GM21528 (cell line): ENCODE results near the gene MAEA.

Experiments used
- ATAC-seq: cut with Tn5 transposase; IDR thresholded peaks from one replicate; pipeline ENCODE4 v1.9.1; 2021; ENCODE audit warnings: mild to moderate bottlenecking, moderate library complexity; ENCODE audit not compliant: unreplicated experiment, low FRiP score

MAEA gene

DNA sequence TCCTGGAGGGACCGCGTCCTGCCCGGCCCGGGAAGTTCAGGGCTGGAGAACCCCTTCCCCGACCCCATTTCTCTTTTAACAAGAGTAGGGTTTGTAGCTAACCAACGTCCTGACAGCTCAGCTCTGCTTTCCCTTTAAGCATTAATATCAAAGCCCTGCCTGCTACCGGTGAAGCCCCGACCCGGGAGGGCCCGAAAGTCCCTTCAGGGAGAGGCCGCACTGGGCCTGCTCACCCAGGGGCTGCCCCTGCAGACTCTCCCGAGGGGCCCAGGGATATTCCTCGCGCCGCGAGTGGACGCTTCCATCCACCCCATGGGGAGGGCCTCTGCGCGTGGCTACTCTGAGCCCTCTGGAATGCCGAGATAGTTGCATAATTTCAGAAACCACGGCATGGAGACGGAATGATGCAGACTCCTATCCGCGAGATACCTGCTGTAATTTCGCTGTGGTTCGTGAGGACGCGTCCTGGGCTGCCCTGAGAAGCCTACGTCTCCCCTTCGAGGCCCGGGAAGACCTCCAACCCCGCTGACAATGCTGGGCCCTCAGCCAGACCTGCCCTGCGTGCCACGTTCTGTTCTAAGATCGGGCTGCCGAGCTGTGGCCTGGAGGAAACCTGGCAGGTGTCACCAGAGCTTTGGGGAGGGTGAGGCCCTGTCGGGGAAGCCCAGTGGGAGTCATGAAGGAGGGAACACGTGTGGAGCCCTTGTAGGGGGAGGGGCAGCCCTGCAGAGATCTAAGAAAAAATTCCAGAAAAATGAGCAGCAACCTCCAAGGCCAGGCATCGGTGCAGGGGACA is 39.8 kb upstream of the MAEA start:
- peak; percentile 1 for ATAC-seq

DNA sequence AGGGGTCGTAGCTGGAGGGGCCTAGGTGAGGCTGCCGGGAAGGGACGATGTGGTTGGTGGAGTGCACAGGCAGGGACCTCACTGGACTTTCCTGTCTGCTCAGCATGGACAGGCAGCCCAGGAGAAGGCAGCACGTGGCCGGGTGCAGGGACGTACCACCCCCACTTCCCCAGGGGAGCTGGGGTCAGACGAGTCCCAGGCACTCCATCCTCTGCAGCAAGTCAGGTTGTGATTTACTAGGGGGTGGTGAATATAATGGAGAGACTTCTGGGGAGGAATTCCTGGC is 39.2 kb upstream of the MAEA start:
- no peak for ATAC-seq

DNA sequence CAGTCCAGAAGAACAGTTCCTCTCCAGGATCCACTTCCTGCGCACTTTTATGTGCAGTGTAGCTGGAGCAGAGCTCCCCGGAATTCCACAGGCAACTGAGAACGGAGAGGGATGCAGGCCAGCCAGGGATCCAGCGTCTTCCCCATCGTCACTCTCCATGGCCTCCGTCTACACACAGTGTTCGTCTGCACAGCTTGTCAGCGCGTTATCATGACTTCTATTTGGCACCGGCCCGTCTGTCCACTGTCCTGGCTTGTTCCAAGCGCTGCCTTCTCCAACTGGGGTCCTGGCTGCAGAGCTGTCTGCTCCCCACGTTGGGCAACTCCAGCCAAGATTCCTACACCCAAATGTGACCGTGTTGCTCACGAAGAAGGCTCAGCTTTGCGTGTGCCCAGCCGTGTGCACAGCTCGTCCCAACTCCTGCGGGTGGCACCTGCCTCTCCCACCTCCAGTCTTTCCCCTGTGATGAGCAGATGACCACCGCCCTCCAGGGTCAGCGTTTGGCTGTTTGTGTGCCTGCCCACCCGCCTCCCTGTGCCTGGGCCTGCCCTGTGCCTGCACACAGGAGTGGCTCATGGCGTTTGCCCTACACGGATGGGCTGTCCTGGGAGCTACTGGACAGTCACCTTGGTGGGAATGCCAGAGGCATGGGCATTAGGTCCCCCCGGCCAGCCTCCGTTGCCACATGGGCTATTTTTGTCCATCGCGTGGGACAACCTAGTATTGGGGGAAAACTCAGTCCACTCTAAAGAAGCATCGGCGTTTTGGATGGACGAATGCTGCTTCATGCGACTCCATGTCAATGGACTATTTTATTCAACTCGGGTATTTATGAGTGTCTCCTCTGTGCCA is 38.5 kb upstream of the MAEA start:
- no peak for ATAC-seq

DNA sequence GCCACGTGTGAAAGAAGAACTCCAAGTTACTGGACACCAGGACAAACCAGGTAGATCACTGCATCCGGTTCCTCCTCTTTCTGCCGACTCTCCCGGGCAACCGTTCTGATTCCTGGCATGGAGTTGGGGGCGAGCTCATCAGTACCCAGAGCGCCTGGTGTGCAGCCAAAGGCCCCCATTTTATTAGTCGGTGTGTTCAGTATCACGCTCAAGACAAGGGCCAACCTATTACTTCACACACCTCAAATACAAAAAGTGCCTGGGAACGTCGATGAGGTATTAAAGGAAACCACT is 38.0 kb upstream of the MAEA start:
- no peak for ATAC-seq

DNA sequence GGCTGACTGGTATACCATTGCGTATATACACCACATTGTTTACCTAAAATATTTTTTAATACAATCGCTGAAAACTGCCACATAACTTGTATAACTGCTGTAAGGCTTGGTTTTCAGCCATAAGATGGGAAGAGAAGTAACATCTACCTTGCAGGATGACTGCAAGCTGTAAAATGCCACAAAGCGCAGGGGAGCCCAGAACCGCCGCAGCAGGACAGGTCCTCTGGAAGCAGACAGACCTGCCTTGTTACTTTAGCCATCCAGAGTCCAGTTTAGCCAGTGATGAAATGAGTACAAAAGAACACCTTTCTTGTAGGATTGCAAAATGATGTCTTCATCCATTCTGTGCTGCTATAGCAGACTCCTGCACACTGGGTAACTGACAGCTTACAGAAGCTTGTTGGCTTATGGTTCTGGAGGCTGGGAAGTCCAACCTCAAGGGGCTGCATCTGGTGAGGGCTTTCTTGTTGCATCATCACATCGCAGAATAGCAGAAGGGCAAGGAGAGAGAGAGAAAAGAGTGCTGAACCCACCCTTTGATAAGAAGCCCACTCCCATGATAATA is 36.7 kb upstream of the MAEA start:
- no peak for ATAC-seq

DNA sequence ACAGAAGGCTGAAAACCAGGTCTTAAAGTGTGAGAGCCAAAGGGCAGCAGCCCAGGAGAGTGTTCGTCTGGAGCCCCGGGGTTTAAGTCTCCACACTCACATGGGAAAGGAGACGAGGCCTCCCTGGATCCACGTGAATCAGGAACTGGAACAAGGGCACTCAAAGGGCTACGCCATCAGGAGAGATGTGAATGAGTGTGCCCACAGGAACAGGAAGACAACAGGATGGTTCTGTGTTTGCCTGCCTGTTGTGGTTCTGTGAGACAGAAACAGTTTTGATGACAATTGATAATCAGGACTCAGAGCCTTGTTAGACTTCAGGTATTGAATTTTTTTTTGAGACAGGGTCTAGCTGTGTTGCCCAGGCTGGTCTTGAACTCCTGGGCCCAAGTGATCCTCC is 35.9 kb upstream of the MAEA start:
- ATAC-seq = no peak

DNA sequence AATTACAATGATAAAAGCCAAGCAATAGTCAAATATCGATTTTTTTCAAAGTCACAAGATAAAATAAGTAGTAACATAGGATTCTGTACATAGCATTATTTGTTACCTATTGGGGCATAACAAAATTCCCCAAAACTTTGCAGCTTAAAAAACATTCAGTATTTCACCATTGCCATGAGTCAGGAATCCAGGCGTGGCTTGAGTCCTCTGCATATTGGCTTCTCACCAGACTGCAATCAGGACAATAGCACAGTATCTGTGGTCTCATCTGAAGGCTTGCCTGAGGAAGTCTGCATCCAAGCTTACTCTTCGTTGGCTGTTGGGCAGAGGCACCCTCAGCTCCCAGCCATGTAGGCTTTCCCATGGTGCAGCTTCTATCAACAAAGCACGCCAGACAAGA is 34.5 kb upstream of the MAEA start:
- ATAC-seq = no peak

DNA sequence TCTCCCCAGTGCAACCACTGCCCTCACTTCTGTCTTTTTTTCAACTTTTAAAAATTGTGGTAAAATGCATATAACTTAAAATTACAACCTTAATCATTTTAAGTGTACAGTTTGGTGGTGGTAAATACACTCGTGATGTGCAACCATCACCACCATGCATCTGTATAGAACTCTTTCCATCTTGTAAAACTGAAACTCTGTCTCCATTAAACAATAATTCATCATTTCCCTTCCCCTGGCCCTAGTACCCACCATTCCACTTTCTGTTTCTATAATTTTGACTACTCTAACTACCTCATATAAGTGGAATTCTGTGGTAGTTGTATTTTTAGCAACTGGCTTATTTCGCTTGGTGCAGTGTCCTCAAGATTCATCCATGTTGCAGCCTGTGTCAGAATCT is 34.0 kb upstream of the MAEA start:
- no peak for ATAC-seq

DNA sequence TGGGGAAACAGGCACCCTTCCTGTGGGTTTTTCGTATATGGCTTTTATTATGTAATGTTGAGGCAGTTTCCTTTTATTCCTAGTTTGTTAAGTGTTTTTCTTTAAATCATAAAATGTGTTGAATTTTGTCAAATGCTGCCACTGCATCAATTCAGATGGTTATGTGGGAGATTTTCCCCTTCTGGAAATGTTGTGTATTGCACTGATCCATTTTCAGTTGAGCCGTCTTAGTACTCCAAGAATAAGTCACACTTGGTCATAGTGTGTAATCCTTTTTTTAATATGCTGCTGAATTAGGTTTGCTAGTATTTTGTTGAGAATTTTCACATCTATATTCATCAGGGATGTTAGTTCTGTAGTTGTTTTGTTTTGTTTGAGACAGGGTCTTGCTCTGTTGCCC is 31.2 kb upstream of the MAEA start:
- ATAC-seq = no peak

DNA sequence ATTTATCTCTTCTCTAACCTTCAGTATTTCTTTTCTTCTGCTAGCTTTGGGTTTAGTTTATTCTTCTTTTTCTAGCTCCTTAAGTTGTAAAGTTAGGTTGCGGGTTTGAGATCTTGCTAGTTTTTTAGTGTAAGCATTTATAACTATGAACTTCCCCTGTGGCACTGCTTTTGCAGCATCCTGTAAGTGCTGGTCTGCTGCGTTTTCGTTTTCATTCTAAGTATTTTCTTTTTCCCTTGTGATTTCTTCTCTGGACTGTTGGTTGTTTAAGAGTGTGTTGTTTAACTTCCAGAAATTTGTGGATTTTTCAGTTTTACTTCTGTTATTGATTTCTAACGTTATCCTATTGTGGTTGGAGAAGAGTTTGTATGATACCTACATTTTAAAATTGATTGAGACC is 29.7 kb upstream of the MAEA start:
- no peak for ATAC-seq

DNA sequence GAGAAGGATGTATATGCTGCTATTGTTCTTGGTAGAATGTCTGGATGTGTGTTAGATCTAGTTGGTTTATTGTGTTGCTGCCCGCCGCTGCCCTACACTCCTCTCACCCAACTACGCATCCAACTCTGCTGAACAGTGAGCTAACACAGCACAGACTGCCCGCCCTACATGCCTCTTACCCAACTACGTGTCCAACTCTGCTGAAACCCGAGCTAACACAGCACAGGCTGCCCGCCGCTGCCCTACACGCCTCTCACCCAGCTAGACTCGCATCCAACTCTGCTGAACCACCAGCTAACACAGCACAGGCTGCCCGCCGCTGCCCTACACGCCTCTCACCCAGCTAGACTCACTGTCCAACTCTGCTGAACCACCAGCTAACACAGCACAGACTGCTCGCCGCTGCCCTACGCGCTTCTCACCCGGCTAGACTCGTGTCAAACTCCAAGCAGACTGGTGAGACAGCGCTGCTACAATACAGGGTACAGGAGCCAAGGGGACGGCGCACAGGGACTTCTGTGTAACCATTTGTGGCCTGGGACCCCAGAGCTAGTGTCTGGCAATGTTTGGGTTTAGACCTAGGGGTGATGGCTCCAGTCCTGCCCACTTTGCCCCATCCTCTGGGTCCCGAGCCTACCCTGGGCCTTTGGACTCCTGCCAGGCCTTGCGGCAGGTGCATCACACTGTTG is 29.1 kb upstream of the MAEA start:
- no peak for ATAC-seq

DNA sequence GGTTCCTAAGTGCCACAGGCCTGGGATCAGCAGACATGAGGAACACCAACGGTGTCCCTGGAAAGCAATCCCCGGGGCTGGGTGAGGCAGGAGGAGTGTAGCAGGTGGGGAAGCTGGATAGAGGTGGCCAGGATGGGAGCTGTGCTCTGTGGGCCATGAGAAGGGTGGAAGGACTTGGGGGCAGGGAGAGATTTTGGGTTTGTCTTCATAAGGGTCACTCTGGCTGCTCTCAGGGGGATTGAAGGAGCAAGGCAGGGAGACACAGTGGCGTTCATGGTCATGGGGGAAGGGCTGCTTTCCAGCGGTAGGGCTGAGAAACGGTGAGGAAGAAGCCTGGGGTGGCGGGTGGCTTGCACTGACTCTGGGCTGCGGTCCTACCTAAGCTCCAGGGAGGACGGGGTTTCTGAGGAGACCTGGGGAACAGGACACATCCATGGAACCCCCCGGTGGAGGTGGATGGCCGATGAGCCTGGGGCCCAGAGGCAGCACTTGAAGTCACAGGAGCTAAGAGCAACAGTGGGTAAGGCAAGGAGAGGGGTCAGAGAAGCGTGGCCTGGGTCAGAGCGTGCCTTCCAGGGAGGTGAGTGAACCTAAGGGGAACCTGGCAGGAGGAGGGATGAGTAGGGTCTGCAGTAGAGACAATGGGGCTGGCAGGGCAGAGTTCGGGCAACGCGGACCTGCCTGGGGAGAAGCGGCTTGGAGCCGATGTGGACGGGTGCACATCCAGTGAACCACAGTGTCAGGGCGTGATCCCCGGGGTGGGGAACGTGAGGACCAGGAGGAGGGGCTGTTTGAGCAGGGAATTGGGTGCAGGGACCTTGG is 28.4 kb upstream of the MAEA start:
- ATAC-seq = no peak

DNA sequence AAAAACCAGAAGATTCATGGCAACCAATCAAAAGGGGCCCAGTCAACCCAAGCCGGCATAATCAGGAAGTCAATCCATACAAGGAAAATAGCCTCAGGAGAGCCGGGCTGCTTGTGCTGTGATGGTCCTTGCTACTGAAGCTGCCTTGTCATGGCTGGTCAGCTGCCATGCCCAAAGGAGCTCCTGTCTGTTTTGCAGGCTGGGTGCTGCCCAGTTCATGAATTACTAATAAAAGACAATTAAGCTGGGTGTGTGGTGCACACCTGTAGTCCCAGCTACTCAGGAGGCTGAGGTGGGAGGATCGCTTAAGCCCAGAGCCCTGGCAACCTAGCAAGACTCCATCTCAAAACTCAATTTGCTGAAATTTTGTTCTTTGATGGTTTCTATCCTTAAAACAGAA is 24.7 kb upstream of the MAEA start:
- no peak for ATAC-seq

DNA sequence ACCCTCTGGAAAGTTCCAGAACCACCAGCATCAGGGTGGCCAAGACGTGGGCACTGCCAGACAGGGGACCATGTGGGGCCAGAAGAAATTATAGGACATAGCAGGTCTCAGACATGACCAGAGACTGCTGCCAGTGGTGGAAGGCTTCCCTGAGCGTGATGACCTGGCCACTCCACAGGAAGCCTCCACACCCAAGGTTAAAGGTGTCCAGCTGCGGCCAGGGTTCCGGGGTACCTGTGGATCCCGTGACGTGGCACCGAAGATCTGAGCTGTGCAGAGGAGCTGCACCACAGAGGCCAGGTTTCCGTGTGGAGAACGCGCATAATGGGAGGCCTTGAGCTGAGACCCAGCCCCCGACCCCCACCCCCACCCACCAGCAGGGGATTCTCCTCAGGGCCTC is 24.3 kb upstream of the MAEA start:
- ATAC-seq = no peak

DNA sequence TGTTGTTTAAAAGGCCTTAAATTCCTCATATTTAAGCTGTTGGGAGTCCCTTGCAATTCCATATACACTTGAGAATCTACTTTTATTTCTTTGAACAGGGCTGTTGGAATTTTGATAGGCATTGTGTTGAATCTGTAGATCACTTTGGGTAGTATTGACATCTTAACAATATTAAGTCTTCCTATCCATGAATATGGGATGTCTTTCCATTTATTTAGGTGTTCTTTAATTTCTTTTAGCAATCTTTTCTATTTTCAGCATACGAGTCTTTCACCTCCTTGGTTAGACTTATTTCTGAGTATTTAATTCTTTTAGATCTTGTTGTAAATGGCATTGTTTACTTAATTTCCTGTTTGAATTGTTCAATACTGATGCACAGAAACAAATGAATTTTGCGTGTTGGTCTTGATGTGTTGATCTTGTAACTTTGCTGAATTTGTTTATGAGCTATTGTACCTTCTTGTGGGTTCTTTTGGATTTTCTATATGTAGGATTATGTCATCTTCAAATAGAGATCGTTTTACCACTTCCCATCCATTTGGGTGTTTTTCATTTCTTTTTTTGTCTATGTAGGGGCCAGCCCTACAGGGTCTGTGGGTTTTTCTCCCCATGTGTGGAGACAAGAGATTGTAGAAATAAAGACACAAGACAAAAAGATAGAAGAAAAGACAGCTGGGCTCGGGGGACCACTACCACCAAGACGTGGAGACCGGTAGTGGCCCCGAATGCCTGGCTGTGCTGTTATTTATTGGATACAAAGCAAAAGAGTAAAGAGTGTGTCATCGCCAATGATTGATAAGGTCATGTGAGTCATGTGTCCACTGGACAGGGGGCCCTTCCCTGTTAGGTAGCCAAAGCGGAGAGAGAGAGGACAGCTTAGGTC is 22.6 kb upstream of the MAEA start:
- no peak for ATAC-seq

DNA sequence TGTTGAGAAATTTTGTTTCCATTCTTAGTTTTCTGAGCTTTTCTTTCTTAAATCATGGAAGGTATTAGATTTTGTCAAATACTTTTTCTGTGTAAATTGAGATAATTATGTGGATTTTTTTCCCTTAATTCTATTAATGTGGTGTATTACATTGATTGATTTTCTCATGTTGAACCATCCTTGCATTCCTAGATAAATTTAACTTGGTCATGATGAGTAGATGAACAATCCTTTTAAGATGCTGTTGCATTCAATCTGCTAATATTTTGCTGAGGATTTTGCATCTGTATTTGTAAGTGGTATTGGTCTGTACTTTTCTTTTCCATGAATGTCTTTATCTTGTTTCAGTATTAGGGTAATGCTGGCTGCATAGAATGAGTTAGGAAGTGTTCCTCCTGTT is 20.5 kb upstream of the MAEA start:
- ATAC-seq = no peak

DNA sequence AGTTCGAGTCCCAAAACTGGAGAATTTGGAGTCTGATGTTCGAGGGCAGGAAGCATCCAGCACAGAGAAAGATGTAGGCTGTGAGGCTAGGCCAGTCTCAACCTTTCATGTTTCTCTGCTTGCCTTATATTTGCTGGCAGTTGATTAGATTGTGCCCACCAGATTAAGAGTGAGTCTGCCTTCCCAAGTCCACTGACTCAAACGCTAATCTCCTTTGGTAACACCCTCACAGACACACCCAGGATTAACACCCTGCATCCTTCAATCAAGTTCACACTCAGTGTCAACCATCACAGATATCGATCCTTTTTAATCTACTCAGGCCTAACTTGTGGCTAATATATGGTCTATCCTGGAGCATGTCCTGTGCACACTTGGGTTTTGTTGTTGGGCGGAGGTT is 18.0 kb upstream of the MAEA start:
- ATAC-seq = no peak

DNA sequence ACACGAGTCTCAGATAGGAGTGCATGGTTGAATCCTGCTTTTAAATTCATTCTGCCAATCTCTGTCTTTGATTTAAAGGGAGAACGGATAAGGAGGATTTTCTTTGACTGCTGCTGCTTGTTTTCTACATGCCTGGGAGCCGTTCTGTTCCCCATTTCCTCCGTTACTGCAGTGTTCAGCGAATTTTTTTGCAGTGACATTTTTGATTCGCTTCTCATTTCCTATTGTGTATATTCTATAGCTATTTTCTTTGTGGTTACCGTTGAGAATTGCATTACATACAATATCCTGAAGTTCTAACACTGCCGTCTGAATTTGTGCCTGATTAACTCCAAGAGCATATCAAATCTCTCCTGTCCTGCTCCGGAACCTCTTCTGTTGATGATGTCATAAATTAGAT is 14.8 kb upstream of the MAEA start:
- ATAC-seq = no peak

DNA sequence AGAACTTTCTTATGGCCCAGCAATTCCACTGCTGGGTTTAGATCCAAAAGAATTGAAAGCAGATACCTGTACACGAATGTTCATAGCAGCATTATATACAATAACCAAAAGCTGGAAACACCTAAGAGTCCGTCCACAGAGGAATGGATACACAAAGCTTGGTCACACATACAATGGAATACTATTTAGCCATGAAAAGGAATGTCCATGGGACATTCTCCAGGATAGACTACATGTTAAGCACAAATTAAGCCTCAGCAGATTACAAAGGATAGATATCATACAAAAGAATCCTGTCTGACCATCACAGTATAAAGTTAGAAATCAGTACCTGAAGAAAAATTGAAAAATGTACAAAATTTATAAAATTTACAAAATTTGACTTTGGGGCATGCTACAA is 12.7 kb upstream of the MAEA start:
- ATAC-seq = no peak
